GM21529 (cell line): ENCODE results near the gene CHAC1.

Source experiments
- ATAC-seq: cut with Tn5 transposase; IDR thresholded peaks from one replicate; pipeline ENCODE4 v1.9.1; 2021; ENCODE audit not compliant: unreplicated experiment

CHAC1 gene

DNA sequence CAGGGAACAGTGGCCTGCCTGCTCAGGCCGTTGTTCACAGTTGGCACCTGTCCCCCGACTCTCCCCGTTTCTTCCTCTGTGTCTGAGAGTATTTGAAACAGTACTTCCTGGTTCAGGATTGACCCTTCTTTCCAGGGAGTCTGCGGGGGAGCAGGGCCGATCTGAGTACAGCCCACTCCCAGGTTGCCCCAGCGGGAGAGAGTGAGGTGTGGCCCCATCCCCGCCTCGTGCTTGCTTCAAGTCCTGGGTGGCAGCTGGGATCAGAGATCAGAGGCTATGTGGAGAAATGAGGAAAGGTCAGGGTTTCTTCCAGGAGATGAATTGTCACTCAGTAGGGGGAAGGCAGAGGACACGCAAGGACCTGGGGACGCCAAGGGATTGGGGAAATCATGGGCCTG is 30.7 kb upstream of the CHAC1 start:
- no peak for ATAC-seq

- no peak for ATAC-seq
Measured at GRCh38 chr15:40923551-40923950, 29.7 kb upstream of the CHAC1 start.

GRCh38 chr15:40925495-40925862 is 27.8 kb upstream of the CHAC1 start:
- ATAC-seq, result no peak

- no peak for ATAC-seq
Measured at GRCh38 chr15:40925863-40926658, 27.2 kb upstream of the CHAC1 start.

DNA sequence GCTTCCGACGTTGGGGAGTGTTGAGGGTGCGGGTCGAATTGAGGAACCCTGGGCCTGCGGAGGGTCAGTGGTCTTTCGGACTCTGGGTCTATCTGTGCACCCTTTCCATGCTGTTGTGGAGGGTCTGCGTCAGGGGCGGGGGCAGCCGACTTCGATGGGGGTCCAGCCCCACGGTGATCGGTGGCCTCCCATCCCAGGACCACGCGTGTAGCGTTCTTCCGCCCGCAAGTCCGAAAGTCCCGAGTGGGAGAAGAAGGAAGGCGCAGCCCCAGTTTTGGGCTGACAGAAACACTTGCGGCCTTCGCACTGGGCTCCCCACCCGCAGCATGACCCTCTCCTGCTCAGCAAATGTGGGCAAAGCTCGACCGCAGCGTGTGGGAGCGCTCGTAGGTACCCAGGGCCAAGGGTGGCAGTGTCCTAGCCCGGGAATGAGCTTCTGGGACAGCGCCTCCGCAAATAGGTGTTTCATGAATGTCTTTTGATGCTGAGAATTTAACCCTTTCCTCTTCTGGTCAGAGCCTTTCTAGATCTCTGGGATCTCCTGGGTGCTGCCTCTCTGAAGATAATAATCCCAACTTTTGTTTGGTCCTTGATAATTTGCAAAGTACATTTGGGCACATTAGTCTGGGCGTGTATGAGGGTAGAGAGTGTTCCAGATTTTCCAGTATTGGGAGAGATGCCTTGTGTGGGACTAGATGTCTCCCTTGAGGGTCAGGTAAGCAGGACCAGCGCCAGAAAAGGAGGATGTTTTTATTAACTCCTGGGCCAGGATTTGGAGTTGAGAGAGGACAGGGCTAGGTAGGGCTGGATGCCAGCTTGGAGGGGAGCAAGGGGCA is 26.4 kb upstream of the CHAC1 start:
- no peak for ATAC-seq

- no peak for ATAC-seq
Measured at GRCh38 chr15:40927495-40927872, 25.8 kb upstream of the CHAC1 start.

DNA sequence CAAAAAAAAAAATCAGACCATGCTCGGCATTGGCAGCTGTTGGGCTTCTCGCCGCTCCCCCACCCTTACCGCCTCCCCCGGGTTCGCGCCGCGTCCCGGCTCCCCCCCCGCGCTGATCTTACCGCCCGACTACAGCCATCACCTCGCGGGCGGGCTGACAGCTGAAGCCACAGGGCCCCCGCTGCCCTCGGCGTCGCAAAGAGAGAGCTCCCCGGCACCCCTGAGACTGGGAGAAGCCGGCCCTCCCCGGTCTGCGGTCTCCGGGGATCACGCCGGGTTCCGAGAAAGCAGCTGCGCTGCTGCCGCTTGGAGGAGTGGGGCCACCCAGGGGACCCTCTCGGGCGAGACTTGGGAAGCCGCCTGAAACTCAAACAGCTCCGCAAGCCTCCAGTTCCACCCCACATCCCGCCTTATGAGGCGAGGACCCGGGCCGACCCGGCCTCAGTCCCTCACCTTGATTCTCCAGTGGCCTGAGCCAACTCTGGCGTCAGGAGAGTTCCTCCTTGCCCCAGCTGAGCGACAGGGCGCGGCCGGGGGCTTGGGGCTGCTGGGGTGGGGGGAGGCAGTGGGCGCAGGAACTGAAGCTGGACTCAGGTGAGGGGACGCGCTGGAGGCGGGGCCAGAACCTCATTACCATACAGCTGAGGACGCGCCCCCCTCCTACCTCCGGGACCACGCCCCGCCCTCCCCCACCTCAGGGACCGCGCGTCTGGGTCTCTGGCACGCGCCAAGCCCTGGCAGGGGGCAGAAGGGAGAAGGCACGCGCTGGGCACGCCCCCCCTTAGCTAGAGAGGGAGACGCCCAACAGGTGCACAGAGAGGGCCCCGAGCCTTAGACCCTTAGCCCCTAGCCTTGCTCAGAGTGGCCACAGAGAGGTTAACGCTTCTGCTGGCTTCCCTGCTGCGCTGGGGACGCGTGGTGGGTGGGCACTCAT is 25.1 kb upstream of the CHAC1 start:
- ATAC-seq, result no peak

- ATAC-seq, result no peak
Measured at GRCh38 chr15:40928821-40929659, 24.2 kb upstream of the CHAC1 start, which contains the start of gene DLL4. Gene DLL4 (plus strand): TSS chr15:40929340. CDS start chr15:40929669, 329 bp downstream.

DNA sequence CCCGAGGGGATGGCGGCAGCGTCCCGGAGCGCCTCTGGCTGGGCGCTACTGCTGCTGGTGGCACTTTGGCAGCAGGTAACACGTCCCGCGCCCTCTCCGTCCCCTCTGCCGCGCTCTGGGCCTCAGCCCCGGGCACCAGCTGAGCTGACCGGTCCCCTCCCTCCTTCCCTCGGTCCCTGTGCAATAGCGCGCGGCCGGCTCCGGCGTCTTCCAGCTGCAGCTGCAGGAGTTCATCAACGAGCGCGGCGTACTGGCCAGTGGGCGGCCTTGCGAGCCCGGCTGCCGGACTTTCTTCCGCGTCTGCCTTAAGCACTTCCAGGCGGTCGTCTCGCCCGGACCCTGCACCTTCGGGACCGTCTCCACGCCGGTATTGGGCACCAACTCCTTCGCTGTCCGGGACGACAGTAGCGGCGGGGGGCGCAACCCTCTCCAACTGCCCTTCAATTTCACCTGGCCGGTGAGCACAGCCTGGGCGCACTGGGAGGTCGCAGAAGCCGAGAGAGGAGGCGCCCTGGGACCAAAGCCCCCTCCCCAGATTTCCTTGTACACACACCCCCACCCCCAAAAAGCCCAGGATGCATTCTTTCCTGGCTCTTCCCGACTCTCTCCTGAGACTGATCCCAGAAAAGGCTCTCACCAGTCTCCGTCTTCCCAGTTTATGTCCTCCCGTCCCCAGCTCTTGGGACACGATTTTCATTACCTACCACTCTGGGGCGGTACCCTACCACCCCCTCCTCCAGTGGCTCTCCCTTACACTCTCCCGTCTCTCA is 23.4 kb upstream of the CHAC1 start:
- ATAC-seq, result no peak

DNA sequence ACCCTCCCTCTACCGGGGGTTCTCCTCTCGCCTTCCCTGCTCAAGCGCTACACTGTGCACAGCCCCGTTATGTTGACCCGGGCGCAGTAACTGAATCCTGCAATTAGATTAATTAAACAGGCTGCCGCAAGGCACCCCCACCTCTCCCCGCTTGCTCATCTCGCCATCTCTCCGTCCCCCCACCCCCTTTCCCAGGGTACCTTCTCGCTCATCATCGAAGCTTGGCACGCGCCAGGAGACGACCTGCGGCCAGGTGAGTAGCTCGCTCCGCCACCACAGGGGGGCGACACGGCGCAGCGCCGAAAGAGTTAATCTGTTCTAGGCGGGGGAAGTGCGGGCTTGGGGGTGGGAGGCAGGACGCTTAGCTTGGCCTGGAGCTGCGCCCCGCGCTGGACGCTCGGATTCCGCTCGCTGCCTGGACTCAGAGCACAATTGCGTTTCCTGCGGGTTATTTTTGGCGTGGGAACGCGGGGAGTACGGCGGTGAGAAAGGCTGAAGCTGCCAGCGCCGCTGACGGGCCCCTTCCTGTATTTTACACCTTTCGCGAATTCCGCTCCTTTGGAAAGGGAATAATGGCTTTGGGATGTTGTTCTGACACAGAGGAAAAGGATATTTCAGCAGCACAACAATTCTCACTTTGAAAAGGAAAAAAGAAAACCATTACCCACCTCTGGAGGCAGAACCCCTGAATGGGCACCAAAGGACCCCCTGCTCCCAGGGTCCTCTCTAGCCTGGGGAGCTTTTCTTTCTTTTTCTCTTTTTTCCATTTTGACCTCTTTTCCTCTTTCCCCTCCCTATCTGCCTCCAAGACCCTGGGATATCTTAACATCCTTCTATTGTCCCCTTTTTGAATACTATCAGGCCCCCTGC is 22.6 kb upstream of the CHAC1 start:
- ATAC-seq, result no peak

- ATAC-seq, result no peak
Measured at GRCh38 chr15:40931300-40932142, 21.8 kb upstream of the CHAC1 start.

DNA sequence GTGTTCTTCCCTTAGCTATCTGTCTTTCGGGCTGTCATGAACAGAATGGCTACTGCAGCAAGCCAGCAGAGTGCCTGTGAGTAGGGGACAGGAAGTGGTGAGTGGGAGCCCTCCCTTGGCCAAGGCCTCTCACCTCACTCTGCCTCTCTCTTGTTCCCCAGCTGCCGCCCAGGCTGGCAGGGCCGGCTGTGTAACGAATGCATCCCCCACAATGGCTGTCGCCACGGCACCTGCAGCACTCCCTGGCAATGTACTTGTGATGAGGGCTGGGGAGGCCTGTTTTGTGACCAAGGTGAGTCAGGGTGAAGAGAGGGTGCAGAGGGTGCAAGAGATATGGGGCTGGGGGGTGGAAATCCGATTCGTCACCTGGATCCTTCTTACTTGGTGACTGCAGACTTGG is 21.1 kb upstream of the CHAC1 start:
- no peak for ATAC-seq

- no peak for ATAC-seq
Measured at GRCh38 chr15:40932649-40933516, 20.4 kb upstream of the CHAC1 start.

DNA sequence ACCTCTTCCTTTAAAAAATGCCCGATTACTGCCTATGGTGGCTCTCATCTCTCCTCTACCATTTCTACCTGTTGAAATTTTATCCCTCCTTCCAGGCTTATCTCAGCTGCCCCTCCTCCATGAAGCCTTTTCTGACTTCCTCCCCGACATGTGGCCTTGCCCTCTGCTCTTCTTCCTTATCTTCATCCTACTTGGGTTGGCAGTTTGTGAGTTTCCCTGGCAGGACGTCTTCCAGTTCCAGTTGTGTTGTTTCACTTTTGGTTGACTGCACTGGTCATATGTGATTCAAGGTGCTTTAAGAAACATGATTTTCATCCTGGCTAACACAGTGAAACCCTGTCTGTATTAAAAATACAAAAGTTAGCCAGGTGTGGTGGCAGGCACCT is 19.8 kb upstream of the CHAC1 start:
- no peak for ATAC-seq

DNA sequence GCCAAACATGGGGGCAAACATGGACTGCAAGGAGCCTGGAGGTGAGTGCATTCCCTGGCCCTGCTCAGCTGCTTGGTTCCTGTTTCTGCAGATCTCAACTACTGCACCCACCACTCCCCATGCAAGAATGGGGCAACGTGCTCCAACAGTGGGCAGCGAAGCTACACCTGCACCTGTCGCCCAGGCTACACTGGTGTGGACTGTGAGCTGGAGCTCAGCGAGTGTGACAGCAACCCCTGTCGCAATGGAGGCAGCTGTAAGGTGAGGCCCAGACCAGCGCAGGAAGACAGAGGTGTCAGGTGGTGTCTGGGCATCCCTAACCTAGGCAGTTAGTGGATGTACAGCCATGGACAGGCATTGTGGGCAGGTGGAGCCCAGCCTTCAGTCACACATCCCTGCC is 18.8 kb upstream of the CHAC1 start:
- ATAC-seq, result no peak

DNA sequence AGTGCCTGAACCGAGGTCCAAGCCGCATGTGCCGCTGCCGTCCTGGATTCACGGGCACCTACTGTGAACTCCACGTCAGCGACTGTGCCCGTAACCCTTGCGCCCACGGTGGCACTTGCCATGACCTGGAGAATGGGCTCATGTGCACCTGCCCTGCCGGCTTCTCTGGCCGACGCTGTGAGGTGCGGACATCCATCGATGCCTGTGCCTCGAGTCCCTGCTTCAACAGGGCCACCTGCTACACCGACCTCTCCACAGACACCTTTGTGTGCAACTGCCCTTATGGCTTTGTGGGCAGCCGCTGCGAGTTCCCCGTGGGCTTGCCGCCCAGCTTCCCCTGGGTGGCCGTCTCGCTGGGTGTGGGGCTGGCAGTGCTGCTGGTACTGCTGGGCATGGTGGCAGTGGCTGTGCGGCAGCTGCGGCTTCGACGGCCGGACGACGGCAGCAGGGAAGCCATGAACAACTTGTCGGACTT is 17.0 kb upstream of the CHAC1 start:
- ATAC-seq, result no peak
